ENCODE data around the gene MYT1.

DNA sequence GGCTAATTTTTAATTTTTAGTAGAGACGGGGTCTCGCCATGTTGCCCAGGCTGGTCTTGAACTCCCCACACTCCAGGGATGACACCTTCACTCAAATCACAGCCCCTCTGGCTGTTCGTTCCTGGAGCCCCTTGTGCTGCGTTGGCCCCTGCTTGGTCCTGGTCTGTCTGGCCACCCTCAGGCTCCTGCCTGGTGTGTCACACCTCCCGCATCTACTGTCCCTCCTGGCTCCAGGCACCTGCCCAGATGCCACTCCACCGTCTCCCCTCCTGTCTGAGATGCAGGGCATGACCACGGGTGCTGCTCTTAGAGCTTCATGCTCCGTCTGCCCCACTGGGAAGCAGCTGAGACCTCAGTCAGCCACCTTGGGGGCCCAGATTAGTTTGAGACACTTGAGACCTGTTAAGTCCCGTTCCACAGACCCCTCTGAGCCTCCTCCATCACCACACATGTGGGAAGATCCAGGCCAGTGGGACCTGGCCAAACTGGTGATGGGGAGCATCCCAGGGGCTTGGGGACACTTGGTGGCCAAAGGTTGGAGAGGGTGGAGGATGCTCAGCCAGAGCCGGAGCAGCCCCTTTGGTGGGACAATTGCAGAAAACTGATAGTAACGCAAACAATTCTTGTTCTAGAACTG lies 35.0 kb upstream of the MYT1 start:
- TF ChIP-seq CTCF (IDR thresholded peaks at IDR 0.05; ENCODE audit: insufficient read depth, low read length) (no peak), REST (IDR thresholded peaks at IDR 0.05; ENCODE audit: insufficient replicate concordance, low read depth) (no peak), GABPA (IDR thresholded peaks at IDR 0.05; ENCODE audit: low read depth) (no peak)
